ENCODE measurements around the gene HRC. TPM values are rescaled to one million over a fixed set of nuclear protein-coding genes. Genes with fewer than 3 reads are reported as not detected.

HRC gene
- total RNA-seq, 1 experiment from 2014 or later, result not detected

- ChIA-PET POLR2A (interaction anchor here (0.6 to 2.2 kb wide), 8 partner anchors 8 to 153 kb away, joined by 3 to 8 read pairs (median 6); no protein-coding TSS in a partner anchor), CTCF (interaction anchor here (0.6 to 2.6 kb wide), 7 partner anchors 10 to 79 kb away, joined by 3 to 10 read pairs (median 4); no protein-coding TSS in a partner anchor)
- no peaks in the 10 kb centered on the region for H3K9me3 Mint-ChIP-seq (ENCODE audit: unreplicated experiment)
- DNase-seq (ENCODE audit: unreplicated experiment), result peak; percentile 55
- peak within 1 kb of the TSS; percentile 83 for H3K4me3 Mint-ChIP-seq (ENCODE audit: unreplicated experiment)
- no peak for TF ChIP-seq CTCF (IDR thresholded peaks at IDR 0.05; ENCODE audit: unreplicated experiment)
- no TSS peak for BruUV-seq (replicated peaks)
- H3K27ac Mint-ChIP-seq (ENCODE audit: low read depth, unreplicated experiment), result peak within 1 kb of the TSS; percentile 83
- no peaks in the 10 kb centered on the region for H3K27me3 Mint-ChIP-seq (ENCODE audit: insufficient read depth, unreplicated experiment)
- peaks cover 23% of the 10 kb centered on the region for H3K36me3 Mint-ChIP-seq (ENCODE audit: insufficient read depth, unreplicated experiment)
- H3K4me1 Mint-ChIP-seq (ENCODE audit: insufficient read depth, unreplicated experiment), result peaks cover 31% of the 10 kb centered on the region
- intact Hi-C loops (cut with micrococcal nuclease), result no loop called here
Observed at GRCh38 chr19:49119411-49120324, 35.5 kb downstream of the HRC start, which contains the start of gene PPFIA3. Gene PPFIA3 (plus strand): TSS chr19:49119544. CDS start chr19:49127874, 8,330 bp downstream.

- BruUV-seq (replicated peaks), result TSS peak; percentile 86
- CTCF ChIA-PET, result interaction anchor here (0.6 to 2.6 kb wide), 7 partner anchors 9 to 145 kb away, joined by 3 to 8 read pairs (median 3); no protein-coding TSS in a partner anchor
- no peaks in the 10 kb centered on the region for H3K9me3 Mint-ChIP-seq (ENCODE audit: unreplicated experiment)
- no peaks in the 10 kb centered on the region for H3K27me3 Mint-ChIP-seq (ENCODE audit: insufficient read depth, unreplicated experiment)
- peaks cover 20% of the 10 kb centered on the region for H3K36me3 Mint-ChIP-seq (ENCODE audit: insufficient read depth, unreplicated experiment)
- peak; percentile 95 for DNase-seq (ENCODE audit: unreplicated experiment)
- intact Hi-C loops (cut with micrococcal nuclease), result no loop called here
- peak within 1 kb of the TSS; percentile 83 for H3K27ac Mint-ChIP-seq (ENCODE audit: low read depth, unreplicated experiment)
- TF ChIP-seq CTCF (IDR thresholded peaks at IDR 0.05; ENCODE audit: unreplicated experiment), result no peak
- H3K4me1 Mint-ChIP-seq (ENCODE audit: insufficient read depth, unreplicated experiment), result peaks cover 34% of the 10 kb centered on the region
- H3K4me3 Mint-ChIP-seq (ENCODE audit: unreplicated experiment), result peak within 1 kb of the TSS; percentile 83
- POLR2A ChIA-PET, result interaction anchor here (2.2 to 2.4 kb wide), 2 partner anchors 10 to 21 kb away, joined by 8 read pairs; no protein-coding TSS in a partner anchor
Observed at GRCh38 chr19:49118565-49119410, 36.4 kb downstream of the HRC start, which contains the start of gene C19orf73. Gene C19orf73 (minus strand): TSS chr19:49119143. CDS start chr19:49119022, 121 bp downstream.

GRCh38 chr19:49117677-49118564 lies 37.3 kb downstream of the HRC start:
- intact Hi-C loops (cut with micrococcal nuclease), result no loop called here
- DNase-seq (ENCODE audit: unreplicated experiment), result no peak
- TF ChIP-seq CTCF (IDR thresholded peaks at IDR 0.05; ENCODE audit: unreplicated experiment), result no peak
- no peaks in the 10 kb centered on the region for H3K9me3 Mint-ChIP-seq (ENCODE audit: unreplicated experiment)
- ChIA-PET CTCF (interaction anchor here (0.6 to 2.6 kb wide), 12 partner anchors 9 to 146 kb away, joined by 3 to 8 read pairs (median 4); partner anchors contain the start of gene TRPM4), POLR2A (interaction anchor here (1.3 to 2.4 kb wide), 2 partner anchors 10 to 32 kb away, joined by 4 to 8 read pairs; no protein-coding TSS in a partner anchor)
- peak overlapping the region; percentile 83 for H3K27ac Mint-ChIP-seq (ENCODE audit: low read depth, unreplicated experiment)
- peaks cover 20% of the 10 kb centered on the region for H3K36me3 Mint-ChIP-seq (ENCODE audit: insufficient read depth, unreplicated experiment)
- H3K4me1 Mint-ChIP-seq (ENCODE audit: insufficient read depth, unreplicated experiment), result peaks cover 42% of the 10 kb centered on the region
- H3K4me3 Mint-ChIP-seq (ENCODE audit: unreplicated experiment), result peak overlapping the region; percentile 83
- H3K27me3 Mint-ChIP-seq (ENCODE audit: insufficient read depth, unreplicated experiment), result no peaks in the 10 kb centered on the region
- BruUV-seq (replicated peaks), result no TSS peak

Measured in MCF 10A (cell line).